B cell (primary cell): Measurements from ENCODE around the gene CDR2L. TPM values are rescaled to one million over a fixed set of nuclear protein-coding genes. Genes with fewer than 3 reads are reported as not detected.
"Not testable (repeated sequence)": the region's sequence is repeated elsewhere in the genome, so short reads cannot be mapped to it uniquely, and the experiment has no call there.

ENCODE experiments used
- ATAC-seq: fragments of 200-7000 bp; cut with Tn5 transposase; one replicate; pipeline ENCODE4 v1.10.0; 2021; ENCODE audit warnings: low read depth, mild to moderate bottlenecking, moderate number of reproducible peaks, moderate library complexity
- CTCF ChIA-PET: fragments of 350-600 bp; sonication (Branson Sonifier 250); formaldehyde crosslinking; loops from one replicate; lab custom pipeline; 2021; ENCODE audit warnings: antibody characterized with exemption, inconsistent platforms; lab: Charles Lee
- POLR2A ChIA-PET: fragments of 350-600 bp; sonication (Branson Sonifier 250); formaldehyde crosslinking; loops from one replicate; lab custom pipeline; 2021; ENCODE audit warnings: antibody characterized with exemption; lab: Charles Lee
- DNase-seq: peaks from one replicate; pipeline ENCODE4 v3.0.0; 2013
- H2AFZ ChIP-seq: 2 replicates; pipeline ENCODE4 v1.6.1; 2012; ENCODE audit warnings: mild to moderate bottlenecking, low read depth, low read length; ENCODE audit not compliant: insufficient read depth, poor library complexity, severe bottlenecking
- H3K27ac ChIP-seq, 2 donors: 1 replicate in 1 of 2; 2 replicates in 1 of 2; pipeline ENCODE4 v1.5.1; 2012 to 2013; ENCODE audit warnings: low read length in 2 of 2, mild to moderate bottlenecking in 2 of 2, moderate library complexity in 1 of 2
- H3K27me3 ChIP-seq, 4 experiments: fragments of 200-600 bp in 1 of 4; sonication (generic) in 1 of 4; replicated peaks in 1 of 4; 1 replicate in 2 of 4; 2 replicates in 2 of 4; pipeline versions ENCODE4 v1.6.1 to v1.7.0; 2013 to 2016; ENCODE audit warnings: low read length in 3 of 4, mild to moderate bottlenecking in 2 of 4, mixed read lengths in 1 of 4, moderate library complexity in 1 of 4; ENCODE audit not compliant: insufficient read depth in 4 of 4, control insufficient read depth in 3 of 4; ENCODE audit errors: control extremely low read depth in 1 of 4
- H3K36me3 ChIP-seq, 2 experiments: replicated peaks in 1 of 2; 1 replicate in 1 of 2; 2 replicates in 1 of 2; pipeline versions ENCODE4 v1.6.1 to v1.7.1; 2013; ENCODE audit warnings: low read length in 1 of 2; ENCODE audit not compliant: insufficient read depth in 2 of 2, control insufficient read depth in 1 of 2; ENCODE audit errors: control extremely low read depth in 1 of 2, extremely low read depth in 1 of 2
- H3K4me1 ChIP-seq, 2 donors: fragments of 200-600 bp in 1 of 2; sonication (generic) in 1 of 2; 1 replicate in 1 of 2; 2 replicates in 1 of 2; pipeline versions ENCODE4 v1.5.1 to v1.6.1; 2013 to 2017; ENCODE audit warnings: low read length in 2 of 2; ENCODE audit not compliant: control insufficient read depth in 2 of 2, insufficient read depth in 2 of 2
- H3K4me2 ChIP-seq: replicated peaks from 2 replicates; pipeline ENCODE3; 2012; ENCODE audit warnings: mild to moderate bottlenecking, low read depth, low read length; ENCODE audit not compliant: poor library complexity, severe bottlenecking
- H3K4me3 ChIP-seq, 5 experiments: fragments of 200-600 bp in 1 of 5; sonication (generic) in 1 of 5; 1 replicate in 3 of 5; 2 replicates in 2 of 5; pipeline versions ENCODE4 v1.5.1 to v1.7.0; 2011 to 2016; ENCODE audit warnings: low read length in 4 of 5, mild to moderate bottlenecking in 4 of 5, low read depth in 2 of 5, control low read depth in 1 of 5, moderate library complexity in 1 of 5; ENCODE audit not compliant: insufficient read depth in 1 of 5; ENCODE audit errors: control extremely low read depth in 1 of 5, extremely low read depth in 1 of 5
- H3K79me2 ChIP-seq: fragments of 200-600 bp; sonication (generic); one replicate; pipeline ENCODE4 v1.6.0; 2016; ENCODE audit warnings: low read length; ENCODE audit not compliant: control insufficient read depth, insufficient read depth
- H3K9ac ChIP-seq: fragments of 200-600 bp; sonication (generic); 2 replicates; pipeline ENCODE4 v1.6.1; 2017; ENCODE audit warnings: mild to moderate bottlenecking, low read length, moderate library complexity
- H3K9me3 ChIP-seq, 3 donors: one replicate each; pipeline versions ENCODE4 v1.6.1 to v1.7.1; 2013; ENCODE audit warnings: low read length in 2 of 3; ENCODE audit not compliant: control insufficient read depth in 2 of 3, insufficient read depth in 1 of 3; ENCODE audit errors: control extremely low read depth in 1 of 3
- H4K20me1 ChIP-seq: 2 replicates; pipeline ENCODE4 v1.6.0; 2012; ENCODE audit warnings: mild to moderate bottlenecking, low read length; ENCODE audit not compliant: insufficient read depth, control insufficient read depth, poor library complexity, severe bottlenecking
- H3K27ac Mint-ChIP-seq: one replicate; pipeline ENCODE4 v1.8.0; 2021; ENCODE audit warnings: mixed read lengths
- H3K27me3 Mint-ChIP-seq: one replicate; pipeline ENCODE4 v1.8.0; 2021; ENCODE audit warnings: mixed read lengths
- H3K4me1 Mint-ChIP-seq: one replicate; pipeline ENCODE4 v1.8.0; 2021; ENCODE audit warnings: mixed read lengths
- H3K4me3 Mint-ChIP-seq: one replicate; pipeline ENCODE4 v1.8.0; 2021; ENCODE audit warnings: mixed read lengths
- H3K9me3 Mint-ChIP-seq: one replicate; pipeline ENCODE4 v1.8.0; 2022; ENCODE audit warnings: mixed read lengths; ENCODE audit not compliant: insufficient read depth
- EZH2 ChIP-seq: IDR thresholded peaks from 2 replicates; pipeline ENCODE4 v1.6.1; 2012; ENCODE audit warnings: borderline replicate concordance, low read depth, mild to moderate bottlenecking, moderate library complexity, low read length; ENCODE audit not compliant: insufficient read depth, poor library complexity, severe bottlenecking
- WGBS: methylation state at CpG from one replicate; pipeline ENCODE4 v1.1.5; 2013; ENCODE audit warnings: missing lambda C conversion rate; ENCODE audit not compliant: insufficient coverage; 5-methylcytosine and 5-hydroxymethylcytosine counted together
- intact Hi-C: fragments of 100-400 bp; cut with micrococcal nuclease; formaldehyde crosslinking; loops from one replicate; pipeline ENCODE4 v1.10.0; 2022
- polyA plus RNA-seq: library from polyadenylated mRNA; depleted of rRNA; stranded (reverse); fragments of >200 nt; gene quantifications from 2 replicates; pipeline ENCODE4 v1.2.3, GENCODE V29; 2012
- total RNA-seq, 2 donors: library from RNA; stranded (reverse); fragments of 120-200 nt in 1 of 2; gene quantifications; 1 replicate in 1 of 2; 2 replicates in 1 of 2; pipeline versions ENCODE4 v1.2.3 to v1.2.4, GENCODE V29; 2013 to 2022
- TF ChIP-seq, protein P1 (sequence below): fragments of 200-600 bp; IDR thresholded peaks from one replicate; pipeline ENCODE4 v1.8.0; 2022; ENCODE audit warnings: antibody characterized with exemption, mild to moderate bottlenecking

CDR2L gene
- total and polyA plus RNA-seq, 2 donors (not counting 1 experiment from before 2014, with no cell fraction given) = 0.03 TPM; not detected in 1

DNA sequence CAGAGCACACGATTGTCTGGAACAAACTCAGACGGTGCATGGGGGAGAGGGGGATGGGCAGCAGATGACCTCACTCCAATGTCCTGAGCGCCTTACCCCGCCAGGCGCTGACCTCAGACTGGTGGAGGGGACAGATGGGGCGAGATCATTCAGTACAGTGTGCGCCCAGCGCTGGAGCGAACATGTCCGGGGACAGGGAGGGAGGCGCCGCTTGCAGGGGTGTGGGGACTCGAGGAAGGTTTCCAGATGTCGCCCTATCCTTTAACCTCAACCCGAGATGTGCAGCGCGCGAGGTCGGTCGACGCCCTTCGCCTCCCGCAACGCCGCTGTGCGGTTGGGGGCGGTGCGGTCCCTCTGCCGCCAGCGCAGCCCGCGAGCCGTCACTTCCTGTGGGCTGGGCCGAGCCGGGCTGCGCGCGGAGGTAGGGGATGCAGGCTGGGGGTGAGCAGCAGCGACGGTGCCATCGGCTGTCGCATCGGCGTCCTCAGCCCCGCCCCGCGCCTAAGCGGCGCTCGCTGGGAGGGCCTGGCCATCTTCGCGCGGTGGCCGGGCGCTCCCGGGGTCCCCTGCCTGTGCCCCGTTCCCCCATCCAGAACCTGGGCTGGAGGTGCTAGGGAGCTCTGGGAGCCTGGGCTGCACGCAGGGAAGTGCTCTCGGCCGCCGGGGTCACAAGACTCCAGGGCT, 5.3 kb upstream of the CDR2L start:
- H3K9me3 ChIP-seq = peaks cover 0 to 7% (median 0%) of the 10 kb centered on the region in 3 donors
- H3K4me1 ChIP-seq = peaks cover 16 to 23% of the 10 kb centered on the region in 2 donors
- DNase-seq = peak; percentile 81
- Mint-ChIP-seq H3K4me1 (peaks cover 15% of the 10 kb centered on the region), H3K27ac (peak overlapping the region; percentile 76), H3K27me3 (peaks cover 24% of the 10 kb centered on the region), H3K4me3 (peak overlapping the region; percentile 94), H3K9me3 (no peaks in the 10 kb centered on the region)
- no peak for TF ChIP-seq EZH2
- TF ChIP-seq, protein P1, sequence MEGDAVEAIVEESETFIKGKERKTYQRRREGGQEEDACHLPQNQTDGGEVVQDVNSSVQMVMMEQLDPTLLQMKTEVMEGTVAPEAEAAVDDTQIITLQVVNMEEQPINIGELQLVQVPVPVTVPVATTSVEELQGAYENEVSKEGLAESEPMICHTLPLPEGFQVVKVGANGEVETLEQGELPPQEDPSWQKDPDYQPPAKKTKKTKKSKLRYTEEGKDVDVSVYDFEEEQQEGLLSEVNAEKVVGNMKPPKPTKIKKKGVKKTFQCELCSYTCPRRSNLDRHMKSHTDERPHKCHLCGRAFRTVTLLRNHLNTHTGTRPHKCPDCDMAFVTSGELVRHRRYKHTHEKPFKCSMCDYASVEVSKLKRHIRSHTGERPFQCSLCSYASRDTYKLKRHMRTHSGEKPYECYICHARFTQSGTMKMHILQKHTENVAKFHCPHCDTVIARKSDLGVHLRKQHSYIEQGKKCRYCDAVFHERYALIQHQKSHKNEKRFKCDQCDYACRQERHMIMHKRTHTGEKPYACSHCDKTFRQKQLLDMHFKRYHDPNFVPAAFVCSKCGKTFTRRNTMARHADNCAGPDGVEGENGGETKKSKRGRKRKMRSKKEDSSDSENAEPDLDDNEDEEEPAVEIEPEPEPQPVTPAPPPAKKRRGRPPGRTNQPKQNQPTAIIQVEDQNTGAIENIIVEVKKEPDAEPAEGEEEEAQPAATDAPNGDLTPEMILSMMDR = no peak
- ChIA-PET CTCF (interaction anchor here (0.9 to 1.4 kb wide), 2 partner anchors 20 to 24 kb away, joined by 3 to 4 read pairs; no protein-coding TSS in a partner anchor), POLR2A (no interaction called here)
- H3K4me2 ChIP-seq = peak overlapping the region; percentile 88
- no peaks in the 10 kb centered on the region for H3K36me3 ChIP-seq
- H3K27ac ChIP-seq = no peak overlapping the region
- no peaks in the 10 kb centered on the region for H3K79me2 ChIP-seq
- H4K20me1 ChIP-seq = no peaks in the 10 kb centered on the region
- WGBS = under 1% methylated on average over 61 of the region's 61 CpGs
- intact Hi-C loops = loop anchor here (1.0 kb wide), 1 partner anchor 30 kb away; the partner anchor contains the start of gene MRPL58
- peaks cover 0 to 55% (median 13%) of the 10 kb centered on the region in 4 experiments for H3K27me3 ChIP-seq
- peak overlapping the region; percentile 69 for H3K9ac ChIP-seq
- peak; percentile 94 for ATAC-seq
- peak overlapping the region; percentile 60 to 73 (median 63) for H3K4me3 ChIP-seq
- peak overlapping the region; percentile 76 for H2AFZ ChIP-seq

DNA sequence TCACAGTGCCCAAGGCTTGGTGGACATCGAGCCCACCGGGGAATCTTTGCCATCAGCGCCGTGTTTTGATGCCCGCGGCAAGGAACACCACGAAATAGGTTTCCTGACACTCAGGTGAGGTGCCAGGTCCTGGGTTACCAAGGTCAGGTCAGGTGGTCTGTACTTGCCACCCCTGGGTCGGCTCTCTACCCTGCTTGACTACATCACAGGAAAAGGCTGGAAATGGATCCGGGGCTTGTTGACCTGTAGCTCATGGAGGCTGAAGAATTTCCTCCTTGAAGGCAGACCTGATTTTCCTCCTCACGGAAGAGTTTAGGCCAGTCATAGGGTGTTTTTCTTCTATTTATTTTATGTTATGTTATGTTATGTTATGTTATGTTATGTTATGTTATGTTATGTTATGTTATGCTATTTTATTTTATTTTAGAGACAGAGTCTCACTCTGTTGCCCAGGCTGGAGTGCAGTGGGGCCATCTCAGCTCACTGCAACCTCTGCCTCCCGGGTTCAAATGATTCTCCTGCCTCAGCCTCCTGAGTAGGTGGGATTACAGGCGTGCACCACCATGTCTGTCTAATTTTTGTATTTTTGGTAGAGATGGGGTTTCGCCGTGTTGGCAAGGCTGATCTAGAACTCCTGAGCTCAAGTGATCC, 4.6 kb upstream of the CDR2L start:
- DNase-seq, H3K27ac Mint-ChIP-seq, H4K20me1 ChIP-seq, H3K79me2 ChIP-seq, H3K27ac ChIP-seq, ATAC-seq, H3K9me3 ChIP-seq, H3K36me3 ChIP-seq, H3K9me3 Mint-ChIP-seq: not testable (repeated sequence)
- Histone ChIP-seq H3K4me1 (peaks cover 18 to 24% of the 10 kb centered on the region in 2 donors), H3K4me2 (peak overlapping the region; percentile 88), H2AFZ (peak overlapping the region; percentile 76), H3K9ac (peak overlapping the region; percentile 69), H3K27me3 (peaks cover 0 to 56% (median 13%) of the 10 kb centered on the region in 4 experiments), H3K4me3 (peak overlapping the region in 4 of 5 experiments; percentile 60 to 67 (median 62))
- intact Hi-C loops = loop anchor here (1.0 kb wide), 1 partner anchor 30 kb away; the partner anchor contains the start of gene MRPL58
- Mint-ChIP-seq H3K4me3 (peak overlapping the region; percentile 94), H3K27me3 (peaks cover 25% of the 10 kb centered on the region), H3K4me1 (peaks cover 17% of the 10 kb centered on the region)
- POLR2A ChIA-PET = interaction anchor here (1.0 kb wide), 1 partner anchor 30 kb away, joined by 3 read pairs; the partner anchor contains the start of gene MRPL58
- CTCF ChIA-PET = interaction anchor here (0.9 to 1.4 kb wide), 3 partner anchors 21 to 29 kb away, joined by 3 to 5 read pairs (median 4); partner anchors contain the start of gene MRPL58
- 21% methylated on average over 11 of the region's 14 CpGs for WGBS
